H9 (cell line): Measurements from ENCODE around the gene TNRC18. TPM values are rescaled to one million over a fixed set of nuclear protein-coding genes. Genes with fewer than 3 reads are reported as not detected.
"Not testable (repeated sequence)": the region's sequence is repeated elsewhere in the genome, so short reads cannot be mapped to it uniquely, and the experiment has no call there.

ENCODE experiments used
- DNase-seq: peaks from one replicate; pipeline ENCODE4 v3.0.0-alpha.2; 2017
- H2AFZ ChIP-seq: one replicate; pipeline ENCODE4 v1.6.1; 2013; ENCODE audit warnings: mild to moderate bottlenecking, low read length, control low read depth, moderate library complexity
- H2AK5ac ChIP-seq: 2 replicates; pipeline ENCODE4 v1.6.1; 2013; ENCODE audit warnings: low read length, control low read depth, mixed read lengths; ENCODE audit not compliant: insufficient read length
- H2BK120ac ChIP-seq: one replicate; pipeline ENCODE4 v1.6.1; 2013; ENCODE audit warnings: low read depth, mild to moderate bottlenecking, low read length, control low read depth, inconsistent platforms; ENCODE audit not compliant: poor library complexity, severe bottlenecking
- H2BK12ac ChIP-seq: 2 replicates; pipeline ENCODE4 v1.6.1; 2013; ENCODE audit warnings: low read length, control low read depth, mixed read lengths, low read depth; ENCODE audit not compliant: insufficient read length
- H2BK15ac ChIP-seq: 2 replicates; pipeline ENCODE4 v1.6.1; 2013; ENCODE audit warnings: low read depth, low read length, control low read depth
- H2BK20ac ChIP-seq: one replicate; pipeline ENCODE4 v1.6.1; 2013; ENCODE audit warnings: low read depth, mild to moderate bottlenecking, low read length, control low read depth, inconsistent platforms; ENCODE audit not compliant: poor library complexity, severe bottlenecking
- H2BK5ac ChIP-seq: 2 replicates; pipeline ENCODE4 v1.6.1; 2013; ENCODE audit warnings: low read length, control low read depth, mixed read lengths; ENCODE audit not compliant: insufficient read length
- H3K14ac ChIP-seq: 2 replicates; pipeline ENCODE4 v1.6.1; 2013; ENCODE audit warnings: low read length, control low read depth; ENCODE audit not compliant: insufficient read depth
- H3K18ac ChIP-seq: 2 replicates; pipeline ENCODE4 v1.6.1; 2013; ENCODE audit warnings: low read depth, mild to moderate bottlenecking, mixed read lengths, low read length, control low read depth; ENCODE audit not compliant: insufficient read length
- H3K23ac ChIP-seq: 2 replicates; pipeline ENCODE4 v1.6.1; 2013; ENCODE audit warnings: low read length, control low read depth, mixed read lengths, low read depth; ENCODE audit not compliant: insufficient read length
- H3K23me2 ChIP-seq: 2 replicates; pipeline ENCODE4 v1.6.1; 2013; ENCODE audit warnings: low read depth, mild to moderate bottlenecking, mixed read lengths, low read length, control low read depth; ENCODE audit not compliant: insufficient read length, poor library complexity, severe bottlenecking
- H3K27ac ChIP-seq: 2 replicates; pipeline ENCODE4 v1.5.1; 2013; ENCODE audit warnings: low read length, control low read depth, mixed read lengths, low read depth; ENCODE audit not compliant: insufficient read length
- H3K27me3 ChIP-seq: 2 replicates; pipeline ENCODE4 v1.6.1; 2013; ENCODE audit warnings: low read length, control low read depth, inconsistent platforms; ENCODE audit not compliant: insufficient read depth
- H3K4ac ChIP-seq: 2 replicates; pipeline ENCODE4 v1.6.1; 2013; ENCODE audit warnings: low read depth, mild to moderate bottlenecking, control low read depth, inconsistent platforms, low read length, moderate library complexity
- H3K4me1 ChIP-seq: 2 replicates; pipeline ENCODE4 v1.6.1; 2013; ENCODE audit warnings: low read length, control low read depth, inconsistent platforms; ENCODE audit not compliant: insufficient read depth
- H3K4me2 ChIP-seq: 2 replicates; pipeline ENCODE4 v1.6.1; 2013; ENCODE audit warnings: low read length, control low read depth, mixed read lengths; ENCODE audit not compliant: insufficient read length, insufficient read depth
- H3K56ac ChIP-seq: 2 replicates; pipeline ENCODE4 v1.6.1; 2013; ENCODE audit warnings: low read depth, mild to moderate bottlenecking, mixed read lengths, low read length, control low read depth; ENCODE audit not compliant: insufficient read length
- H3K79me1 ChIP-seq: 2 replicates; pipeline ENCODE4 v1.6.1; 2013; ENCODE audit warnings: low read depth, mild to moderate bottlenecking, moderate library complexity, low read length, control low read depth, inconsistent platforms; ENCODE audit not compliant: insufficient read depth, poor library complexity, severe bottlenecking
- H3K79me2 ChIP-seq: 2 replicates; pipeline ENCODE4 v1.6.1; 2013; ENCODE audit warnings: low read length, control low read depth, inconsistent platforms; ENCODE audit not compliant: insufficient read depth
- H3K9ac ChIP-seq: 2 replicates; pipeline ENCODE4 v1.6.1; 2013; ENCODE audit warnings: low read length, control low read depth, mixed read lengths; ENCODE audit not compliant: insufficient read length; ENCODE audit errors: extremely low read depth
- H3K9me3 ChIP-seq: one replicate; pipeline ENCODE4 v1.6.1; 2013; ENCODE audit warnings: low read depth, low read length, inconsistent platforms; ENCODE audit not compliant: control insufficient read depth
- H3T11ph ChIP-seq: one replicate; pipeline ENCODE4 v1.6.1; 2013; ENCODE audit warnings: mild to moderate bottlenecking, low read length, control low read depth, inconsistent platforms
- H4K20me1 ChIP-seq: one replicate; pipeline ENCODE4 v1.6.1; 2013; ENCODE audit not compliant: control insufficient read depth, insufficient read length, insufficient read depth
- H4K5ac ChIP-seq: 2 replicates; pipeline ENCODE4 v1.6.1; 2013; ENCODE audit warnings: low read depth, mild to moderate bottlenecking, mixed read lengths, low read length, control low read depth; ENCODE audit not compliant: insufficient read length
- H4K8ac ChIP-seq: replicated peaks from 2 replicates; pipeline ENCODE4 v1.6.1; 2013; ENCODE audit warnings: low read length, control low read depth, mixed read lengths, low read depth; ENCODE audit not compliant: insufficient read length
- H4K91ac ChIP-seq: 2 replicates; pipeline ENCODE4 v1.6.1; 2013; ENCODE audit warnings: low read depth, mild to moderate bottlenecking, moderate library complexity, mixed read lengths, low read length, control low read depth; ENCODE audit not compliant: insufficient read length
- H3K27ac Mint-ChIP-seq, 3 experiments: 2 replicates in 2 of 3; 3 replicates in 1 of 3; pipeline ENCODE4 v1.8.0; 2020 to 2021; ENCODE audit warnings: mixed read lengths in 3 of 3, mild to moderate bottlenecking in 1 of 3, moderate library complexity in 1 of 3
- H3K27me3 Mint-ChIP-seq: 2 replicates; pipeline ENCODE4 v1.8.0; 2021; ENCODE audit warnings: low read depth, mild to moderate bottlenecking, moderate library complexity, mixed read lengths
- H3K36me3 Mint-ChIP-seq, 3 experiments: 2 replicates in 2 of 3; 3 replicates in 1 of 3; pipeline ENCODE4 v1.8.0; 2020 to 2021; ENCODE audit warnings: low read depth in 3 of 3, mixed read lengths in 3 of 3; ENCODE audit not compliant: insufficient read depth in 1 of 3
- H3K4me1 Mint-ChIP-seq, 2 experiments: 2 replicates each; pipeline ENCODE4 v1.8.0; 2020; ENCODE audit warnings: mixed read lengths in 2 of 2
- H3K4me3 Mint-ChIP-seq, 2 experiments: 2 replicates in 1 of 2; 3 replicates in 1 of 2; pipeline ENCODE4 v1.8.0; 2020 to 2021; ENCODE audit warnings: mild to moderate bottlenecking in 2 of 2, mixed read lengths in 2 of 2, moderate library complexity in 1 of 2
- H3K9me3 Mint-ChIP-seq, 2 experiments: 2 replicates in 1 of 2; 3 replicates in 1 of 2; pipeline ENCODE4 v1.8.0; 2020; ENCODE audit warnings: mild to moderate bottlenecking in 2 of 2, mixed read lengths in 2 of 2, moderate library complexity in 1 of 2
- WGBS: extraction: QIAGEN DNeasy Blood & Tissue Kit; methylation state at CpG from one replicate; pipeline ENCODE4 v1.1.7; 2013; ENCODE audit warnings: missing lambda C conversion rate, low lambda C conversion rate, mixed read lengths; ENCODE audit not compliant: insufficient read length; ENCODE audit errors: extremely low coverage; 5-methylcytosine and 5-hydroxymethylcytosine counted together
- total RNA-seq: library from RNA; stranded (reverse); gene quantifications from 2 replicates; pipeline ENCODE4 v1.2.1, GENCODE V29; 2021

TNRC18 gene
- total RNA-seq, 1 experiment from 2014 or later = 21.2 TPM

DNA sequence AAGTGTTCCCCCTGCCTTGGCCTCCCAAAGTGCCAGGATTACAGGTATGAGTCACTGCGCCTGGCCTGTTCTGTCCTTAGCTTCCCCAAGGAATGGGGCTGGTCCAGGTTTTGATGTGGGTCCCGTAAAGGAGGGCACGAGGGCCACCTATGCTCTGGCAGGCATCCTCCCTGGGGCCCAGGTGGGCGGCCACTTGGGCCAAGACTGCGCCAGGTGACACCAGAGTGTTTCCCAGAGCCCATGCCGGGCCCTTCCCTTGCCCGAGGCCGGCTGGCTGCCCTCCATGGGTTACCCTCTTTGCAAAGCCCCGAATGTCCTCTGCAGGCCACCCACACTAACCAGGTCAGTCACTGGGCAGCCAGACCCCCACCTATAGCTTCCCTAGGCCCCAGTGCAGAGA lies 118.6 kb downstream of the TNRC18 start:
- not testable (repeated sequence) for H3K9ac ChIP-seq, H4K20me1 ChIP-seq, H2BK12ac ChIP-seq, H3K9me3 ChIP-seq, H3K79me1 ChIP-seq, H3K23ac ChIP-seq, H2BK20ac ChIP-seq, H3K23me2 ChIP-seq, H2AK5ac ChIP-seq, H3K18ac ChIP-seq, H3T11ph ChIP-seq, H4K5ac ChIP-seq, H3K9me3 Mint-ChIP-seq, H3K56ac ChIP-seq, H3K27me3 ChIP-seq, H2BK120ac ChIP-seq, H3K4me3 Mint-ChIP-seq, H2BK5ac ChIP-seq, DNase-seq, H3K4me1 ChIP-seq, H3K27me3 Mint-ChIP-seq, H2BK15ac ChIP-seq, H2AFZ ChIP-seq, H3K4me2 ChIP-seq, H3K14ac ChIP-seq, H4K91ac ChIP-seq, H3K79me2 ChIP-seq, H3K27ac ChIP-seq, H3K4me1 Mint-ChIP-seq, H3K4ac ChIP-seq, H4K8ac ChIP-seq, H3K27ac Mint-ChIP-seq
- peaks cover 0 to 14% (median 7%) of the 10 kb centered on the region in 3 experiments; a peak in 3 of 7 replicates for H3K36me3 Mint-ChIP-seq
- WGBS = no CpG with 5 or more reads among the region's 9 CpGs
